B cell (primary cell): ENCODE results near the gene TMEM214. TPM values are rescaled to one million over a fixed set of nuclear protein-coding genes. Genes with fewer than 3 reads are reported as not detected.

Experiments used
- ATAC-seq: fragments of 200-7000 bp; cut with Tn5 transposase; one replicate; pipeline ENCODE4 v1.10.0; 2021; ENCODE audit warnings: low read depth, mild to moderate bottlenecking, moderate number of reproducible peaks, moderate library complexity
- CTCF ChIA-PET: fragments of 350-600 bp; sonication (Branson Sonifier 250); formaldehyde crosslinking; loops from one replicate; lab custom pipeline; 2021; ENCODE audit warnings: antibody characterized with exemption, inconsistent platforms; lab: Charles Lee
- POLR2A ChIA-PET: fragments of 350-600 bp; sonication (Branson Sonifier 250); formaldehyde crosslinking; loops from one replicate; lab custom pipeline; 2021; ENCODE audit warnings: antibody characterized with exemption; lab: Charles Lee
- DNase-seq: peaks from one replicate; pipeline ENCODE4 v3.0.0; 2013
- H2AFZ ChIP-seq: 2 replicates; pipeline ENCODE4 v1.6.1; 2012; ENCODE audit warnings: mild to moderate bottlenecking, low read depth, low read length; ENCODE audit not compliant: insufficient read depth, poor library complexity, severe bottlenecking
- H3K27ac ChIP-seq, 2 donors: 1 replicate in 1 of 2; 2 replicates in 1 of 2; pipeline ENCODE4 v1.5.1; 2012 to 2013; ENCODE audit warnings: low read length in 2 of 2, mild to moderate bottlenecking in 2 of 2, moderate library complexity in 1 of 2
- H3K27me3 ChIP-seq, 4 experiments: fragments of 200-600 bp in 1 of 4; sonication (generic) in 1 of 4; replicated peaks in 1 of 4; 1 replicate in 2 of 4; 2 replicates in 2 of 4; pipeline versions ENCODE4 v1.6.1 to v1.7.0; 2013 to 2016; ENCODE audit warnings: low read length in 3 of 4, mild to moderate bottlenecking in 2 of 4, mixed read lengths in 1 of 4, moderate library complexity in 1 of 4; ENCODE audit not compliant: insufficient read depth in 4 of 4, control insufficient read depth in 3 of 4; ENCODE audit errors: control extremely low read depth in 1 of 4
- H3K36me3 ChIP-seq, 2 experiments: replicated peaks in 1 of 2; 1 replicate in 1 of 2; 2 replicates in 1 of 2; pipeline versions ENCODE4 v1.6.1 to v1.7.1; 2013; ENCODE audit warnings: low read length in 1 of 2; ENCODE audit not compliant: insufficient read depth in 2 of 2, control insufficient read depth in 1 of 2; ENCODE audit errors: control extremely low read depth in 1 of 2, extremely low read depth in 1 of 2
- H3K4me1 ChIP-seq, 2 donors: fragments of 200-600 bp in 1 of 2; sonication (generic) in 1 of 2; 1 replicate in 1 of 2; 2 replicates in 1 of 2; pipeline versions ENCODE4 v1.5.1 to v1.6.1; 2013 to 2017; ENCODE audit warnings: low read length in 2 of 2; ENCODE audit not compliant: control insufficient read depth in 2 of 2, insufficient read depth in 2 of 2
- H3K4me2 ChIP-seq: replicated peaks from 2 replicates; pipeline ENCODE3; 2012; ENCODE audit warnings: mild to moderate bottlenecking, low read depth, low read length; ENCODE audit not compliant: poor library complexity, severe bottlenecking
- H3K4me3 ChIP-seq, 5 experiments: fragments of 200-600 bp in 1 of 5; sonication (generic) in 1 of 5; 1 replicate in 3 of 5; 2 replicates in 2 of 5; pipeline versions ENCODE4 v1.5.1 to v1.7.0; 2011 to 2016; ENCODE audit warnings: low read length in 4 of 5, mild to moderate bottlenecking in 4 of 5, low read depth in 2 of 5, control low read depth in 1 of 5, moderate library complexity in 1 of 5; ENCODE audit not compliant: insufficient read depth in 1 of 5; ENCODE audit errors: control extremely low read depth in 1 of 5, extremely low read depth in 1 of 5
- H3K79me2 ChIP-seq: fragments of 200-600 bp; sonication (generic); one replicate; pipeline ENCODE4 v1.6.0; 2016; ENCODE audit warnings: low read length; ENCODE audit not compliant: control insufficient read depth, insufficient read depth
- H3K9ac ChIP-seq: fragments of 200-600 bp; sonication (generic); 2 replicates; pipeline ENCODE4 v1.6.1; 2017; ENCODE audit warnings: mild to moderate bottlenecking, low read length, moderate library complexity
- H3K9me3 ChIP-seq, 3 donors: one replicate each; pipeline versions ENCODE4 v1.6.1 to v1.7.1; 2013; ENCODE audit warnings: low read length in 2 of 3; ENCODE audit not compliant: control insufficient read depth in 2 of 3, insufficient read depth in 1 of 3; ENCODE audit errors: control extremely low read depth in 1 of 3
- H4K20me1 ChIP-seq: 2 replicates; pipeline ENCODE4 v1.6.0; 2012; ENCODE audit warnings: mild to moderate bottlenecking, low read length; ENCODE audit not compliant: insufficient read depth, control insufficient read depth, poor library complexity, severe bottlenecking
- H3K27ac Mint-ChIP-seq: one replicate; pipeline ENCODE4 v1.8.0; 2021; ENCODE audit warnings: mixed read lengths
- H3K27me3 Mint-ChIP-seq: one replicate; pipeline ENCODE4 v1.8.0; 2021; ENCODE audit warnings: mixed read lengths
- H3K4me1 Mint-ChIP-seq: one replicate; pipeline ENCODE4 v1.8.0; 2021; ENCODE audit warnings: mixed read lengths
- H3K4me3 Mint-ChIP-seq: one replicate; pipeline ENCODE4 v1.8.0; 2021; ENCODE audit warnings: mixed read lengths
- H3K9me3 Mint-ChIP-seq: one replicate; pipeline ENCODE4 v1.8.0; 2022; ENCODE audit warnings: mixed read lengths; ENCODE audit not compliant: insufficient read depth
- EZH2 ChIP-seq: IDR thresholded peaks from 2 replicates; pipeline ENCODE4 v1.6.1; 2012; ENCODE audit warnings: borderline replicate concordance, low read depth, mild to moderate bottlenecking, moderate library complexity, low read length; ENCODE audit not compliant: insufficient read depth, poor library complexity, severe bottlenecking
- WGBS: methylation state at CpG from one replicate; pipeline ENCODE4 v1.1.5; 2013; ENCODE audit warnings: missing lambda C conversion rate; ENCODE audit not compliant: insufficient coverage; 5-methylcytosine and 5-hydroxymethylcytosine counted together
- intact Hi-C: fragments of 100-400 bp; cut with micrococcal nuclease; formaldehyde crosslinking; loops from one replicate; pipeline ENCODE4 v1.10.0; 2022
- polyA plus RNA-seq: library from polyadenylated mRNA; depleted of rRNA; stranded (reverse); fragments of >200 nt; gene quantifications from 2 replicates; pipeline ENCODE4 v1.2.3, GENCODE V29; 2012
- total RNA-seq, 2 donors: library from RNA; stranded (reverse); fragments of 120-200 nt in 1 of 2; gene quantifications; 1 replicate in 1 of 2; 2 replicates in 1 of 2; pipeline versions ENCODE4 v1.2.3 to v1.2.4, GENCODE V29; 2013 to 2022
- TF ChIP-seq, protein P1 (sequence below): fragments of 200-600 bp; IDR thresholded peaks from one replicate; pipeline ENCODE4 v1.8.0; 2022; ENCODE audit warnings: antibody characterized with exemption, mild to moderate bottlenecking

TMEM214 gene
- total and polyA plus RNA-seq, 2 donors (not counting 1 experiment from before 2014, with no cell fraction given): 80.1 to 91.1 TPM

DNA sequence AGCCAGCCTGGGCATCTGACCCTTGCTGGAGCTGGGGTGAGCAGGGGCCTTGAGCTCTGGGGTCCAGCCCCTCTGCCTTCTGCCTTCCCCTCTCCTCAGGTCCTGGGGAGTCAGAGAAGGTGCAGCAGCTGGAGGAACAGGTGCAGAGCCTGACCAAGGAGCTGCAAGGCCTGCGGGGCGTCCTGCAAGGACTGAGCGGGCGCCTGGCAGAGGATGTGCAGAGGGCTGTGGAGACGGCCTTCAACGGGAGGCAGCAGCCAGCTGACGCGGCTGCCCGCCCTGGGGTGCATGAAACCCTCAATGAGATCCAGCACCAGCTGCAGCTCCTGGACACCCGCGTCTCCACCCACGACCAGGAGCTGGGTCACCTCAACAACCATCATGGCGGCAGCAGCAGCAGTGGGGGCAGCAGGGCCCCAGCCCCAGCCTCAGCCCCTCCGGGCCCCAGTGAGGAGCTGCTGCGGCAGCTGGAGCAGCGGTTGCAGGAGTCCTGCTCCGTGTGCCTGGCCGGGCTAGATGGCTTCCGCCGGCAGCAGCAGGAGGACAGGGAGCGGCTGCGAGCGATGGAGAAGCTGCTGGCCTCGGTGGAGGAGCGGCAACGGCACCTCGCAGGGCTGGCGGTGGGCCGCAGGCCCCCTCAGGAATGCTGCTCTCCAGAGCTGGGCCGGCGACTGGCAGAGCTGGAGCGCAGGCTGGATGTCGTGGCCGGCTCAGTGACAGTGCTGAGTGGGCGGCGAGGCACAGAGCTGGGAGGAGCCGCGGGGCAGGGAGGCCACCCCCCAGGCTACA lies 49.4 kb downstream of the TMEM214 start:
- no peaks in the 10 kb centered on the region for H3K9me3 ChIP-seq
- Mint-ChIP-seq H3K27me3 (no peaks in the 10 kb centered on the region), H3K27ac (peak overlapping the region; percentile 94), H3K4me3 (peak overlapping the region; percentile 86), H3K9me3 (no peaks in the 10 kb centered on the region), H3K4me1 (peaks cover 28% of the 10 kb centered on the region)
- H3K36me3 ChIP-seq: no peaks in the 10 kb centered on the region
- intact Hi-C loops: loop anchor here (1.0 to 10.0 kb wide), 9 partner anchors 11 to 1793 kb away; partner anchors contain the start of genes AGBL5, ATRAID, CENPA and MPV17
- CTCF ChIA-PET: interaction anchor here (1.0 to 4.7 kb wide), 7 partner anchors 10 to 198 kb away, joined by 3 to 30 read pairs (median 4); partner anchors contain the start of genes ABHD1, AGBL5 and OST4
- ATAC-seq (no peak), DNase-seq (no peak)
- no peaks in the 10 kb centered on the region for H4K20me1 ChIP-seq
- 97% methylated on average over 38 of the region's 38 CpGs for WGBS
- peak overlapping the region; percentile 84 for H3K4me2 ChIP-seq
- peaks cover 24 to 39% of the 10 kb centered on the region in 2 donors for H3K4me1 ChIP-seq
- peak overlapping the region in 1 of 5 experiments; percentile 63 for H3K4me3 ChIP-seq
- H3K9ac ChIP-seq: peak overlapping the region; percentile 59
- no peak overlapping the region for H2AFZ ChIP-seq
- TF ChIP-seq, protein P1, sequence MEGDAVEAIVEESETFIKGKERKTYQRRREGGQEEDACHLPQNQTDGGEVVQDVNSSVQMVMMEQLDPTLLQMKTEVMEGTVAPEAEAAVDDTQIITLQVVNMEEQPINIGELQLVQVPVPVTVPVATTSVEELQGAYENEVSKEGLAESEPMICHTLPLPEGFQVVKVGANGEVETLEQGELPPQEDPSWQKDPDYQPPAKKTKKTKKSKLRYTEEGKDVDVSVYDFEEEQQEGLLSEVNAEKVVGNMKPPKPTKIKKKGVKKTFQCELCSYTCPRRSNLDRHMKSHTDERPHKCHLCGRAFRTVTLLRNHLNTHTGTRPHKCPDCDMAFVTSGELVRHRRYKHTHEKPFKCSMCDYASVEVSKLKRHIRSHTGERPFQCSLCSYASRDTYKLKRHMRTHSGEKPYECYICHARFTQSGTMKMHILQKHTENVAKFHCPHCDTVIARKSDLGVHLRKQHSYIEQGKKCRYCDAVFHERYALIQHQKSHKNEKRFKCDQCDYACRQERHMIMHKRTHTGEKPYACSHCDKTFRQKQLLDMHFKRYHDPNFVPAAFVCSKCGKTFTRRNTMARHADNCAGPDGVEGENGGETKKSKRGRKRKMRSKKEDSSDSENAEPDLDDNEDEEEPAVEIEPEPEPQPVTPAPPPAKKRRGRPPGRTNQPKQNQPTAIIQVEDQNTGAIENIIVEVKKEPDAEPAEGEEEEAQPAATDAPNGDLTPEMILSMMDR: no peak
- TF ChIP-seq EZH2: no peak
- H3K27ac ChIP-seq: peak overlapping the region in 1 of 2 donors; percentile 56
- POLR2A ChIA-PET: interaction anchor here (2.7 to 3.0 kb wide), 2 partner anchors 11 to 31 kb away, joined by 15 to 22 read pairs; partner anchors contain the start of genes AGBL5 and OST4
- peaks cover 0 to 11% (median 4%) of the 10 kb centered on the region in 4 experiments for H3K27me3 ChIP-seq
- peaks cover 3% of the 10 kb centered on the region for H3K79me2 ChIP-seq
